ENCODE results near the gene TROAP. TPM values are rescaled to one million over a fixed set of nuclear protein-coding genes. Genes with fewer than 3 reads are reported as not detected.
"Not testable (repeated sequence)": the region's sequence is repeated elsewhere in the genome, so short reads cannot be mapped to it uniquely, and the experiment has no call there.

TROAP gene
- total RNA-seq, 2 experiments from 2014 or later = 107 to 111 TPM

- H3K4me1 Mint-ChIP-seq (ENCODE audit: low read depth) = peaks cover 9% of the 10 kb centered on the region
- no peak overlapping the region for H3K4me3 Mint-ChIP-seq
- H3K27me3 Mint-ChIP-seq (ENCODE audit: low read depth) = peaks cover 24% of the 10 kb centered on the region
- CTCF ChIA-PET = interaction anchor here (0.7 to 3.6 kb wide), 18 partner anchors 8 to 250 kb away, joined by 3 to 37 read pairs (median 6); partner anchors contain the start of genes DNAJC22, PRPH, SPATS2 and TROAP
- H3K9me3 Mint-ChIP-seq (ENCODE audit: insufficient read depth) = no peaks in the 10 kb centered on the region
- peaks cover 58% of the 10 kb centered on the region for H3K36me3 Mint-ChIP-seq (ENCODE audit: low read depth)
- no peak overlapping the region for H3K27ac Mint-ChIP-seq
- POLR2A ChIA-PET = interaction anchor here (0.9 to 2.2 kb wide), 2 partner anchors 8 to 67 kb away, joined by 4 to 12 read pairs; partner anchors contain the start of gene TROAP
- DNase-seq = no peak
- no peak for ATAC-seq
Measured at GRCh38 chr12:49330631-49331379, 7.8 kb downstream of the TROAP start.

DNA sequence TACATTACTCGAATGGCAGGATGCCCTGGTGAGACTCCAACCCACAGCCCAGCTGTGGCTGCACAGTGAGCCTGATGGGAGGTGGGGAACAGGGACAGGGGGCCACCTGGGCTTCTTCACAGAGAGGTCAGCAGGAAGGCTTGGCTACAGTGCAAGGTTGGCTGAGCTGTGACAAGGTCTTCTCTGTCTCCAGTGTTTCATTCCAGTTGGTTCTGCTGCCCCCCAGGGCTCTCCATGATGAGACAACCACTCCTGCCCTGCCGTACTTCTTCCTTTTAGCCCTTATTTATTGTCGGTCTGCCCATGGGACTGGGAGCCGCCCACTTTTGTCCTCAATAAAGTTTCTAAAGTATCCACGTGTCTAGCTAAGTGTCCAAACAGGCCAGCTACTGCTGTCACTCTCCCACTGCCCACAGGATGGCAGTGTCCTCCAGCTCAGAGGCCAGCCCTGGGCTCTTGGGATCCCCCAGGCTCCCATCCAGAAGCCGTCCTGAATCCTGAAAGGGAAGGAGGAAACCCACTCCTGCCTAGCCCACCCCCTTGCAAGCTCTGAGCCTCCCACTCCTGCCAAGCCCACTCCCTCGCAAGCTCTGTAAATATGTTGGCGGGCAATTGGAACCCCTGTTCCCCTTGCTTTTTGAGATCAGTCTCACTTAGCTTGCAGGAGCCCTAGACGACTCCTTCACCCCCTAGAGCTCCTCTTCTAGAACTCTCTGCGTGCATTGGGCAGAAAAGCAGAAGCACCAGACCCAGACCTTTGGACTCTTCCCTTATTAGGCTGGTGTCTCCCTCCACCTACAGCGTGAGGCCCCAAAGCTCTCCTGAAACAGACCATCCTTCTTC, 8.5 kb downstream of the TROAP start:
- ChIA-PET CTCF (interaction anchor here (0.7 to 3.6 kb wide), 19 partner anchors 9 to 250 kb away, joined by 3 to 37 read pairs (median 5); partner anchors contain the start of genes DNAJC22, PRPH, SPATS2 and TROAP), POLR2A (interaction anchor here (0.9 to 2.2 kb wide), 3 partner anchors 9 to 201 kb away, joined by 3 to 12 read pairs (median 4); partner anchors contain the start of genes TROAP and TUBA1B)
- ATAC-seq = no peak
- no peak overlapping the region for H3K4me3 Mint-ChIP-seq
- H3K9me3 Mint-ChIP-seq (ENCODE audit: insufficient read depth) = no peaks in the 10 kb centered on the region
- H3K27ac Mint-ChIP-seq = no peak overlapping the region
- H3K27me3 Mint-ChIP-seq (ENCODE audit: low read depth) = peaks cover 27% of the 10 kb centered on the region
- DNase-seq = no peak
- peaks cover 4% of the 10 kb centered on the region for H3K4me1 Mint-ChIP-seq (ENCODE audit: low read depth)
- H3K36me3 Mint-ChIP-seq (ENCODE audit: low read depth) = peaks cover 50% of the 10 kb centered on the region

- Mint-ChIP-seq H3K4me3 (no peak overlapping the region), H3K36me3 (ENCODE audit: low read depth) (peaks cover 42% of the 10 kb centered on the region), H3K27ac (no peak overlapping the region), H3K27me3 (ENCODE audit: low read depth) (peaks cover 34% of the 10 kb centered on the region), H3K4me1 (ENCODE audit: low read depth) (peaks cover 12% of the 10 kb centered on the region), H3K9me3 (ENCODE audit: insufficient read depth) (no peaks in the 10 kb centered on the region)
- ChIA-PET CTCF (interaction anchor here (1.0 to 3.6 kb wide), 13 partner anchors 10 to 249 kb away, joined by 3 to 37 read pairs (median 9); partner anchors contain the start of genes DNAJC22, PRPH, SPATS2 and TROAP), POLR2A (interaction anchor here (0.9 to 2.2 kb wide), 3 partner anchors 10 to 202 kb away, joined by 3 to 12 read pairs (median 3); partner anchors contain the start of genes TROAP and TUBA1B)
- DNase-seq (no peak), ATAC-seq (no peak)
Measured at GRCh38 chr12:49332441-49332861, 9.4 kb downstream of the TROAP start.

DNA sequence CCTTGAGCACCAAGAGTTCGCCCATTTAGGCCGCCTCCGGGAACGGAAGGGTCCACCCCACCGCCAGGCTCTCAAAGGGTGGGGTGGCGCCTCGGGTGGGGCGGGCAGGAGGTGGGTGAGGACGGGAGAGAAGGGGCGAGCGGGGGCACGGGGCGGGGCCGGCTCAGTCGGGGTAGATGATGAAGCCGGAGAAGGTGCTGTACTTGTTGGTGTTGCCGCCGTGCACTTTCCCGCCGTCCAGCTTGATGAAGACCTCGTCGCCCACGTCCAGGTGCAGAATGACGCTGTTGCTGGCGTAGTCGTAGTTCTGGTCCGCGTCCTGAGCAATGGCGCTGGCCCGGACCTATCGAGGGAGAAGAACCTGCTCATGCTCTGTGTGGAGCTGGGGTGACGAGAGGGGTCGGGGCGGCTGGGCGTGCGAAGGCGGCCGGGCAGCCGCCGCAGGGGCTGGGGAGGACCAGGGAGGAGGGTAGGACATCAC, 9.9 kb downstream of the TROAP start:
- CTCF ChIA-PET = interaction anchor here (1.0 to 3.6 kb wide), 7 partner anchors 10 to 40 kb away, joined by 3 to 37 read pairs (median 12); partner anchors contain the start of genes DNAJC22, SPATS2 and TROAP
- H3K4me3 Mint-ChIP-seq = no peak overlapping the region
- H3K27ac Mint-ChIP-seq = no peak overlapping the region
- H3K4me1 Mint-ChIP-seq (ENCODE audit: low read depth) = peaks cover 17% of the 10 kb centered on the region
- peaks cover 37% of the 10 kb centered on the region for H3K36me3 Mint-ChIP-seq (ENCODE audit: low read depth)
- DNase-seq = no peak
- H3K9me3 Mint-ChIP-seq (ENCODE audit: insufficient read depth) = no peaks in the 10 kb centered on the region
- no peak for ATAC-seq
- H3K27me3 Mint-ChIP-seq (ENCODE audit: low read depth) = peaks cover 39% of the 10 kb centered on the region
- POLR2A ChIA-PET = interaction anchor here (1.0 to 2.5 kb wide), 3 partner anchors 10 to 15 kb away, joined by 3 to 12 read pairs (median 7); partner anchors contain the start of gene TROAP

DNA sequence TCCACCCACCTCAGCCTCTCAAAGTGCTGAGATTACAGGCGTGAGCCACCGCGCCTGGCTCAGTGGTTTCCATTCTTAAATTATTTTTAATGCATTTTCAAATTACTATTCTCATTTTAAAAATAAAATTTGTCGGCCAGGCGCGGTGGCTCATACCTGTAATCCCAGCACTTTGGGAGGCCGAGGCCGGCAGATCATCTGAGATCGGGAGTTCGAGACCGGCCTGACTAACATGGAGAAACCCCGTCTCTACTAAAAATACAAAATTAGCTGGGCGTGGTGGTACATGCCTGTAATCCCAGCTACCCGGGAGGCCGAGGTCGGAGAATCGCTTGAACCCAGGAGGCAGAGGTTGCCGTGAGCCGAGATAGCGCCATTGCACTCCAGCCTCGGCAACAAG, 10.7 kb downstream of the TROAP start:
- ATAC-seq; H3K4me3 Mint-ChIP-seq; H3K27ac Mint-ChIP-seq; DNase-seq; H3K9me3 Mint-ChIP-seq (ENCODE audit: insufficient read depth): not testable (repeated sequence)
- peaks cover 18% of the 10 kb centered on the region for H3K4me1 Mint-ChIP-seq (ENCODE audit: low read depth)
- POLR2A ChIA-PET = interaction anchor here (2.5 kb wide), 1 partner anchor 11 kb away, joined by 7 read pairs; the partner anchor contains the start of gene TROAP
- H3K27me3 Mint-ChIP-seq (ENCODE audit: low read depth) = peaks cover 48% of the 10 kb centered on the region
- peaks cover 33% of the 10 kb centered on the region for H3K36me3 Mint-ChIP-seq (ENCODE audit: low read depth)
- CTCF ChIA-PET = interaction anchor here (1.3 to 3.6 kb wide), 4 partner anchors 9 to 37 kb away, joined by 4 to 37 read pairs (median 35); partner anchors contain the start of genes DNAJC22 and TROAP

- no peak for DNase-seq
- Mint-ChIP-seq H3K4me1 (ENCODE audit: low read depth) (peaks cover 18% of the 10 kb centered on the region), H3K9me3 (ENCODE audit: insufficient read depth) (no peaks in the 10 kb centered on the region), H3K36me3 (ENCODE audit: low read depth) (peaks cover 29% of the 10 kb centered on the region), H3K27me3 (ENCODE audit: low read depth) (peaks cover 52% of the 10 kb centered on the region), H3K27ac (no peak overlapping the region), H3K4me3 (no peak overlapping the region)
- CTCF ChIA-PET = interaction anchor here (1.3 to 5.6 kb wide), 4 partner anchors 13 to 46 kb away, joined by 4 to 37 read pairs (median 32); partner anchors contain the start of gene DNAJC22
- POLR2A ChIA-PET = interaction anchor here (1.4 to 2.5 kb wide), 2 partner anchors 11 to 33 kb away, joined by 4 to 7 read pairs; partner anchors contain the start of genes SPATS2 and TROAP
- no peak for ATAC-seq
Measured at GRCh38 chr12:49334226-49334625, 11.2 kb downstream of the TROAP start.

DNA sequence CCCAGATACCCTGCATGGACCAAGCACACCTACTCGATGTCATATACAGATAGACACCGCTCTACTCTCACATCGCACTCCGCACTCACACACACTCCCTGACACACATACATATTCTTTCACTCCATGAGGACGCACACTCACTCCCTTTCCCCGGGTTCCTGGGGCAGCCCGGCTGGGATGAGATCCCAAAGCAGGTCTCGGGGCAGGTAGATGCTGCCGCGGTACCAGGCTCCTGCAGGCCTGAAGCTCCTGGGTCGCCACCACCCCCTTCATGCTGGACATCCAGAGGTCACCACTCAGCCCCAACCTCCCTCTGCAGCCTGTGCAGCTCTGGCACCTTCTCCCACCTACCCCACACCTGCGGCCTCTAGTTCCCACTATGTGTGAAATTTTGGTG, 11.6 kb downstream of the TROAP start:
- ChIA-PET POLR2A (interaction anchor here (1.4 to 2.5 kb wide), 2 partner anchors 12 to 33 kb away, joined by 4 to 7 read pairs; partner anchors contain the start of genes SPATS2 and TROAP), CTCF (interaction anchor here (0.9 to 5.6 kb wide), 5 partner anchors 12 to 179 kb away, joined by 3 to 33 read pairs (median 5); partner anchors contain the start of gene DNAJC22)
- Mint-ChIP-seq H3K36me3 (ENCODE audit: low read depth) (peaks cover 26% of the 10 kb centered on the region), H3K4me1 (ENCODE audit: low read depth) (peaks cover 18% of the 10 kb centered on the region), H3K4me3 (no peak overlapping the region), H3K9me3 (ENCODE audit: insufficient read depth) (no peaks in the 10 kb centered on the region), H3K27ac (no peak overlapping the region), H3K27me3 (ENCODE audit: low read depth) (peaks cover 57% of the 10 kb centered on the region)
- DNase-seq (no peak), ATAC-seq (no peak)

DNA sequence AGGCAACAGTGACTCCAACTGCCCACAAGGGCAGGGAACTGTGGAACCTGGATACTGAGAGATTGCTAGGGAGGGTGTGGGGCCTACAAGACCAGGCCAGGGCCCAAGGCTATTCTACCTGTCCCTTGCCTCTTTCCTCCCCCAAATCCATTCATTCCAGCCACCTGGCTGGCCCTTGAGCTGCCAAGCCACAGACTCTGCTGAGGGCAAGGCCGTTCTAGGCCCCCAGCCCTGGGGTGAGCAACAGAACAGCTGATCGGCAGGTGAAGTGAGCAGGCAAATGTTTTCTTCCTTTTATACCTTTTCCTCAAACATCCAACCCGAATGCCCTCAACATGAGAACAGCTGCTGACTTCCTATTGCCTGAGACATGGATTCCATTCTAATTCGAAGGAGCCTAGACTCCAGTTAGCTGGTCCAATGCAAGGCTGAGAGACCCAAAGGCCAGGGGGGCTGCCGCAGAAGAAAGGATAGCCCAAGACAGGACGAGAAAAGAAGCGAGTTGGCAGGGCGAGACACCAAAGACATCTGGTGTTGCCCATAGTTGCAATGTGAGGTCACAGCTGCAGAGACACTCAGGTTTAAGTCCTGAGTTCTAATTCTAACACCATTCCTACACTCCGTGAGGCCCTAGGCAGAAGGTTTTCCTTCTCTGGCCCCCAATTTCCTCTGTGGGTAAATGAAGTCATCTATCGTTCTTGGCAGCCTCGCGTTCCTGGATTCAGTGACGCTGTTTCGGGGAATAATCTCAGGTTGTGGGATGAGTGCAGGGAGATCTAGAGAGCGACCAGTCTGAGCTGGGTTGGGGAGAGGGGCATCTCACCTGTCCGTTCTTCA, 12.3 kb downstream of the TROAP start:
- Mint-ChIP-seq H3K27ac (no peak overlapping the region), H3K9me3 (ENCODE audit: insufficient read depth) (no peaks in the 10 kb centered on the region), H3K36me3 (ENCODE audit: low read depth) (peaks cover 23% of the 10 kb centered on the region), H3K4me3 (peak overlapping the region; percentile 22), H3K4me1 (ENCODE audit: low read depth) (peaks cover 18% of the 10 kb centered on the region), H3K27me3 (ENCODE audit: low read depth) (peaks cover 63% of the 10 kb centered on the region)
- ATAC-seq = no peak
- ChIA-PET CTCF (interaction anchor here (0.9 to 5.6 kb wide), 5 partner anchors 12 to 179 kb away, joined by 3 to 33 read pairs (median 5); partner anchors contain the start of gene DNAJC22), POLR2A (interaction anchor here (1.4 to 2.5 kb wide), 2 partner anchors 13 to 32 kb away, joined by 4 to 7 read pairs; partner anchors contain the start of genes SPATS2 and TROAP)
- no peak for DNase-seq

GRCh38 chr12:49335955-49336644, 13.0 kb downstream of the TROAP start:
- no peaks in the 10 kb centered on the region for H3K9me3 Mint-ChIP-seq (ENCODE audit: insufficient read depth)
- no peak for DNase-seq
- ATAC-seq = no peak
- ChIA-PET CTCF (interaction anchor here (0.8 to 5.6 kb wide), 9 partner anchors 11 to 178 kb away, joined by 3 to 33 read pairs (median 13); partner anchors contain the start of genes DNAJC22 and TROAP), POLR2A (no interaction called here)
- no peak overlapping the region for H3K4me3 Mint-ChIP-seq
- peaks cover 18% of the 10 kb centered on the region for H3K4me1 Mint-ChIP-seq (ENCODE audit: low read depth)
- H3K36me3 Mint-ChIP-seq (ENCODE audit: low read depth) = peaks cover 17% of the 10 kb centered on the region
- H3K27ac Mint-ChIP-seq = no peak overlapping the region
- peaks cover 70% of the 10 kb centered on the region for H3K27me3 Mint-ChIP-seq (ENCODE audit: low read depth)
